WTC11 (cell line): ENCODE results near the gene GOT2. TPM values are rescaled to one million over a fixed set of nuclear protein-coding genes. Genes with fewer than 3 reads are reported as not detected.

Experiments
- ATAC-seq: fragments of 200-7000 bp; cut with Tn5 transposase; 2 replicates; pipeline ENCODE4 v1.10.0; 2021; ENCODE audit warnings: mild to moderate bottlenecking, moderate library complexity
- CTCF ChIA-PET: fragments of 300-600 bp; sonication (Branson Sonifier 250); formaldehyde crosslinking; loops from one replicate; lab custom pipeline; 2021; ENCODE audit warnings: antibody characterized with exemption; lab: Charles Lee
- POLR2A ChIA-PET: fragments of 350-600 bp; sonication (Branson Sonifier 250); formaldehyde crosslinking; loops from one replicate; lab custom pipeline; 2021; ENCODE audit warnings: antibody characterized with exemption; lab: Charles Lee
- DNase-seq: peaks from one replicate; pipeline ENCODE4 v3.0.0; 2021; ENCODE audit warnings: low spot score
- H3K27ac Mint-ChIP-seq: 2 replicates; pipeline ENCODE4 v1.8.0; 2021; ENCODE audit warnings: mixed read lengths
- H3K27me3 Mint-ChIP-seq: 2 replicates; pipeline ENCODE4 v1.8.0; 2021; ENCODE audit warnings: low read depth, mild to moderate bottlenecking, moderate library complexity, mixed read lengths
- H3K36me3 Mint-ChIP-seq: 2 replicates; pipeline ENCODE4 v1.8.0; 2021; ENCODE audit warnings: mixed read lengths
- H3K4me1 Mint-ChIP-seq: 2 replicates; pipeline ENCODE4 v1.8.0; 2022; ENCODE audit warnings: mixed read lengths
- H3K4me3 Mint-ChIP-seq: 2 replicates; pipeline ENCODE4 v1.8.0; 2021; ENCODE audit warnings: mild to moderate bottlenecking, moderate library complexity, mixed read lengths
- H3K9me3 Mint-ChIP-seq: 2 replicates; pipeline ENCODE4 v1.8.0; 2021; ENCODE audit warnings: mixed read lengths
- CBFB ChIP-seq: sonication (generic); formaldehyde crosslinking; IDR thresholded peaks from 2 replicates; pipeline ENCODE4 v1.8.1; 2022; ENCODE audit warnings: mild to moderate bottlenecking, low read depth, missing genetic modification reagents
- GRHL2 ChIP-seq: fragments of 250-450 bp; sonication (Bioruptor Pico); IDR thresholded peaks from 2 replicates; pipeline ENCODE4 v1.8.0; 2022; ENCODE audit warnings: mild to moderate bottlenecking, moderate library complexity; ENCODE audit not compliant: insufficient replicate concordance, severe bottlenecking
- KAT7 ChIP-seq: sonication (generic); formaldehyde crosslinking; IDR thresholded peaks from 2 replicates; pipeline ENCODE4 v1.8.1; 2023; ENCODE audit warnings: missing genetic modification reagents, mild to moderate bottlenecking, borderline replicate concordance
- RORB ChIP-seq: fragments of 250-450 bp; sonication (Bioruptor Pico); IDR thresholded peaks from 2 replicates; pipeline ENCODE4 v1.9.0; 2021; ENCODE audit warnings: mild to moderate bottlenecking
- SP1 ChIP-seq: sonication (generic); formaldehyde crosslinking; conservative IDR thresholded peaks from 2 replicates; pipeline ENCODE4 v1.8.1; 2022; ENCODE audit warnings: missing genetic modification reagents
- TP53 ChIP-seq: sonication (generic); formaldehyde crosslinking; IDR thresholded peaks from 2 replicates; pipeline ENCODE4 v1.8.1; 2023; ENCODE audit warnings: mild to moderate bottlenecking, missing genetic modification reagents
- ZNF671 ChIP-seq: fragments of 250-450 bp; sonication (Bioruptor Pico); IDR thresholded peaks from 2 replicates; pipeline ENCODE4 v1.8.0; 2021; ENCODE audit warnings: mild to moderate bottlenecking
- total RNA-seq: library from RNA; stranded (reverse); gene quantifications from 3 replicates; pipeline ENCODE4 v1.2.3, GENCODE V29; 2021
- TF ChIP-seq, protein P1 (sequence below): fragments of 250-450 bp; sonication (Bioruptor Pico); IDR thresholded peaks from 2 replicates; pipeline ENCODE4 v1.9.0; 2021; ENCODE audit warnings: moderate library complexity, mild to moderate bottlenecking, inconsistent platforms, borderline replicate concordance
- TF ChIP-seq, protein P2 (sequence below): sonication (generic); formaldehyde crosslinking; IDR thresholded peaks from 2 replicates; pipeline ENCODE4 v1.8.0; 2022; ENCODE audit warnings: mild to moderate bottlenecking, missing genetic modification reagents
- TF ChIP-seq, protein P3 (sequence below): fragments of 250-450 bp; sonication (Bioruptor Pico); IDR thresholded peaks from 2 replicates; pipeline ENCODE4 v1.9.0; 2021; ENCODE audit warnings: mild to moderate bottlenecking
- TF ChIP-seq, protein P4 (sequence below): sonication (generic); formaldehyde crosslinking; IDR thresholded peaks from 2 replicates; pipeline ENCODE4 v1.8.1; 2023; ENCODE audit warnings: mild to moderate bottlenecking, missing genetic modification reagents, moderate library complexity
- TF ChIP-seq, protein P5 (sequence below): sonication (generic); formaldehyde crosslinking; IDR thresholded peaks from 2 replicates; pipeline ENCODE4 v1.8.0; 2022; ENCODE audit warnings: missing genetic modification reagents
- TF ChIP-seq, protein P6 (sequence below): fragments of 250-450 bp; sonication (Bioruptor Pico); conservative IDR thresholded peaks from 2 replicates; pipeline ENCODE4 v1.9.0; 2021; ENCODE audit warnings: mild to moderate bottlenecking
- TF ChIP-seq, protein P7 (sequence below): sonication (generic); formaldehyde crosslinking; IDR thresholded peaks from 2 replicates; pipeline ENCODE4 v1.8.1; 2022; ENCODE audit warnings: low read depth, mild to moderate bottlenecking, moderate library complexity, missing genetic modification reagents, borderline replicate concordance
- TF ChIP-seq, protein P8 (sequence below): fragments of 200-600 bp; IDR thresholded peaks from 2 replicates; pipeline ENCODE4 v1.8.0; 2022; ENCODE audit warnings: antibody characterized with exemption
- TF ChIP-seq, protein P9 (sequence below): fragments of 250-450 bp; sonication (Bioruptor Pico); IDR thresholded peaks from 2 replicates; pipeline ENCODE4 v1.9.0; 2021; ENCODE audit warnings: mild to moderate bottlenecking

Gene GOT2
- total RNA-seq, 1 experiment from 2014 or later, result 192 TPM

DNA sequence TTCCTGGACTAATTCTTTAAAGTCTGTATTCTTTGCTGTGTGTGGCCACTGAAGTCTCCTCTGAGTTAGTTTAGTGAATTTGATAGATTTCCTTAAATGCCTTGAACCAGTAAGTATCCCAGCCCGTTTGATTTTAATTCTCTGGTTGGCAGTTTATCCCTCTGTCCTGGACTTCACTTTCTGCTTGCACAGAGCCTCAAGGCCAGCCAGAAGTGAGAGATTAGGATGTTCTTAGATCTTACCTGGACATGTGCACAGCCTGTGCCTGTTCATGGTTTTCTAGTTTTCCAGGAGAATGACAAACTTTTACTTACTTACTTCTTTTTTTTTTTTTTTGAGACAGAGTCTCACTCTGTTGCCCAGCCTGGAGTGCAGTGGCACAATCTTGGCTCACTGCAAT lies 38.7 kb downstream of the GOT2 start (continued):
- TF ChIP-seq GRHL2 (no peak), ZNF671 (CRISPR knock-in tag) (no peak)
- TF ChIP-seq, protein P1, sequence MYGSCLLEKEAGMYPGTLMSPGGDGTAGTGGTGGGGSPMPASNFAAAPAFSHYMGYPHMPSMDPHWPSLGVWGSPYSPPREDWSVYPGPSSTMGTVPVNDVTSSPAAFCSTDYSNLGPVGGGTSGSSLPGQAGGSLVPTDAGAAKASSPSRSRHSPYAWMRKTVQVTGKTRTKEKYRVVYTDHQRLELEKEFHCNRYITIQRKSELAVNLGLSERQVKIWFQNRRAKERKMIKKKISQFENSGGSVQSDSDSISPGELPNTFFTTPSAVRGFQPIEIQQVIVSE, result no peak
- TF ChIP-seq, protein P2, sequence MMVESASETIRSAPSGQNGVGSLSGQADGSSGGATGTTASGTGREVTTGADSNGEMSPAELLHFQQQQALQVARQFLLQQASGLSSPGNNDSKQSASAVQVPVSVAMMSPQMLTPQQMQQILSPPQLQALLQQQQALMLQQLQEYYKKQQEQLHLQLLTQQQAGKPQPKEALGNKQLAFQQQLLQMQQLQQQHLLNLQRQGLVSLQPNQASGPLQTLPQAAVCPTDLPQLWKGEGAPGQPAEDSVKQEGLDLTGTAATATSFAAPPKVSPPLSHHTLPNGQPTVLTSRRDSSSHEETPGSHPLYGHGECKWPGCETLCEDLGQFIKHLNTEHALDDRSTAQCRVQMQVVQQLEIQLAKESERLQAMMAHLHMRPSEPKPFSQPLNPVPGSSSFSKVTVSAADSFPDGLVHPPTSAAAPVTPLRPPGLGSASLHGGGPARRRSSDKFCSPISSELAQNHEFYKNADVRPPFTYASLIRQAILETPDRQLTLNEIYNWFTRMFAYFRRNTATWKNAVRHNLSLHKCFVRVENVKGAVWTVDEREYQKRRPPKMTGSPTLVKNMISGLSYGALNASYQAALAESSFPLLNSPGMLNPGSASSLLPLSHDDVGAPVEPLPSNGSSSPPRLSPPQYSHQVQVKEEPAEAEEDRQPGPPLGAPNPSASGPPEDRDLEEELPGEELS (CRISPR knock-in tag), result no peak
- TF ChIP-seq, protein P3, sequence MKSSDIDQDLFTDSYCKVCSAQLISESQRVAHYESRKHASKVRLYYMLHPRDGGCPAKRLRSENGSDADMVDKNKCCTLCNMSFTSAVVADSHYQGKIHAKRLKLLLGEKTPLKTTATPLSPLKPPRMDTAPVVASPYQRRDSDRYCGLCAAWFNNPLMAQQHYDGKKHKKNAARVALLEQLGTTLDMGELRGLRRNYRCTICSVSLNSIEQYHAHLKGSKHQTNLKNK (CRISPR knock-in tag), result no peak
- TF ChIP-seq, protein P4, sequence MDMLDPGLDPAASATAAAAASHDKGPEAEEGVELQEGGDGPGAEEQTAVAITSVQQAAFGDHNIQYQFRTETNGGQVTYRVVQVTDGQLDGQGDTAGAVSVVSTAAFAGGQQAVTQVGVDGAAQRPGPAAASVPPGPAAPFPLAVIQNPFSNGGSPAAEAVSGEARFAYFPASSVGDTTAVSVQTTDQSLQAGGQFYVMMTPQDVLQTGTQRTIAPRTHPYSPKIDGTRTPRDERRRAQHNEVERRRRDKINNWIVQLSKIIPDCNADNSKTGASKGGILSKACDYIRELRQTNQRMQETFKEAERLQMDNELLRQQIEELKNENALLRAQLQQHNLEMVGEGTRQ (CRISPR knock-in tag), result no peak
- TF ChIP-seq, protein P5, sequence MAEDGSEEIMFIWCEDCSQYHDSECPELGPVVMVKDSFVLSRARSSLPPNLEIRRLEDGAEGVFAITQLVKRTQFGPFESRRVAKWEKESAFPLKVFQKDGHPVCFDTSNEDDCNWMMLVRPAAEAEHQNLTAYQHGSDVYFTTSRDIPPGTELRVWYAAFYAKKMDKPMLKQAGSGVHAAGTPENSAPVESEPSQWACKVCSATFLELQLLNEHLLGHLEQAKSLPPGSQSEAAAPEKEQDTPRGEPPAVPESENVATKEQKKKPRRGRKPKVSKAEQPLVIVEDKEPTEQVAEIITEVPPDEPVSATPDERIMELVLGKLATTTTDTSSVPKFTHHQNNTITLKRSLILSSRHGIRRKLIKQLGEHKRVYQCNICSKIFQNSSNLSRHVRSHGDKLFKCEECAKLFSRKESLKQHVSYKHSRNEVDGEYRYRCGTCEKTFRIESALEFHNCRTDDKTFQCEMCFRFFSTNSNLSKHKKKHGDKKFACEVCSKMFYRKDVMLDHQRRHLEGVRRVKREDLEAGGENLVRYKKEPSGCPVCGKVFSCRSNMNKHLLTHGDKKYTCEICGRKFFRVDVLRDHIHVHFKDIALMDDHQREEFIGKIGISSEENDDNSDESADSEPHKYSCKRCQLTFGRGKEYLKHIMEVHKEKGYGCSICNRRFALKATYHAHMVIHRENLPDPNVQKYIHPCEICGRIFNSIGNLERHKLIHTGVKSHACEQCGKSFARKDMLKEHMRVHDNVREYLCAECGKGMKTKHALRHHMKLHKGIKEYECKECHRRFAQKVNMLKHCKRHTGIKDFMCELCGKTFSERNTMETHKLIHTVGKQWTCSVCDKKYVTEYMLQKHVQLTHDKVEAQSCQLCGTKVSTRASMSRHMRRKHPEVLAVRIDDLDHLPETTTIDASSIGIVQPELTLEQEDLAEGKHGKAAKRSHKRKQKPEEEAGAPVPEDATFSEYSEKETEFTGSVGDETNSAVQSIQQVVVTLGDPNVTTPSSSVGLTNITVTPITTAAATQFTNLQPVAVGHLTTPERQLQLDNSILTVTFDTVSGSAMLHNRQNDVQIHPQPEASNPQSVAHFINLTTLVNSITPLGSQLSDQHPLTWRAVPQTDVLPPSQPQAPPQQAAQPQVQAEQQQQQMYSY, result no peak

DNA sequence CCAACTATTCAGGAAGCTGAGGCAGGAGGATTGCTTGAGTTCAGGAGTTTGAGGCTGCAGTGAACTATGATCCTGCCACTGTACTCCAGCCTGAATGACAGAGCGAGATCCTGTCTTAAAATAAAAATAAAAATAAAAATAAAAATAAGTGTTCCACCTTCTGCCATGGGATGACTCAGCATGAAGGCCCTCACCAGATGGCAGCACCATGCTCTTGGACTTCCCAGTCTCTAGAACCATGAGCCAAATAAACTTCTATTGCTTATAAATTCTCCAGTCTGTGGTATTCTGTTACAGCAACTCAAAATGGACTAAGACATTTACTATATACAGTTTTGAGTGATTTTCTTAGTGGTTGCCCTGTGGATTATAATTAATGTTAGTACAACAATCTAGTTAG lies 41.7 kb downstream of the GOT2 start:
- Mint-ChIP-seq H3K36me3 (peaks cover 8% of the 10 kb centered on the region), H3K9me3 (peaks cover 30% of the 10 kb centered on the region), H3K4me3 (no peak overlapping the region), H3K27me3 (peaks cover 8% of the 10 kb centered on the region; the same call in 1 of the 2 replicates), H3K27ac (no peak overlapping the region), H3K4me1 (no peaks in the 10 kb centered on the region)
- ChIA-PET POLR2A (no interaction called here), CTCF (no interaction called here)
- ATAC-seq (no peak), DNase-seq (no peak)
- TF ChIP-seq, protein P5, result no peak
- TF ChIP-seq, protein P6, sequence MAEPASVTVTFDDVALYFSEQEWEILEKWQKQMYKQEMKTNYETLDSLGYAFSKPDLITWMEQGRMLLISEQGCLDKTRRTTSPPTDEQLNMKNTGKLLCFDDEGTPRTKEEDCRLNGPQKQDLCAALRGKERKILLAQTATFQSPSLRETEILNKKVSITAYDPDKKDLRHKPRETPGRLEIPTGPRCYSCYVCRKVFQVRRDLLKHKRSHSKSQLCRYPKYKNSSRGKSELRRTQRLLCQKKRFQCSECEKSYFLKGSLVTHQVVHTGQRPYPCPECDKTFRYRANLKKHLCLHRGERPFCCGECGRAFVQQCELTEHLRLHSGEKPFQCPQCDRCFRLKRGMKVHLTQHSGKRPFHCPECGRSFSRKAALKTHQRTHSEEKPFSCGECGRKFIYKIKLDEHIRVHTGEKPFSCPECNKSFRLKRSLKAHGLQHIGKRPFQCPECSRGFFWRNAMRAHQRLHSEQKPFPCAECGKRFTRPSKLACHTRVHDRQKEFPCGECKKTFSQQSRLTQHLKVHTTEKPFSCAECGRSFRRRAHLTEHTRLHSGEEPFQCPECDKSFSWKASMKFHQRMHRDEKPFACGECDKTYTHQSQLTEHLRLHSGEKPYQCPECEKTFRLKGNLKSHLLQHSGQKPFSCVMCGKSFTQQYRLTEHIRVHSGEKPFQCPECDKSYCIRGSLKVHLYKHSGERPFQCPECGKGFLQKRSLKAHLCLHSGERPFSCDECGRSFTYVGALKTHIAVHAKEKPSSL (CRISPR knock-in tag), result no peak
- TF ChIP-seq, protein P7, sequence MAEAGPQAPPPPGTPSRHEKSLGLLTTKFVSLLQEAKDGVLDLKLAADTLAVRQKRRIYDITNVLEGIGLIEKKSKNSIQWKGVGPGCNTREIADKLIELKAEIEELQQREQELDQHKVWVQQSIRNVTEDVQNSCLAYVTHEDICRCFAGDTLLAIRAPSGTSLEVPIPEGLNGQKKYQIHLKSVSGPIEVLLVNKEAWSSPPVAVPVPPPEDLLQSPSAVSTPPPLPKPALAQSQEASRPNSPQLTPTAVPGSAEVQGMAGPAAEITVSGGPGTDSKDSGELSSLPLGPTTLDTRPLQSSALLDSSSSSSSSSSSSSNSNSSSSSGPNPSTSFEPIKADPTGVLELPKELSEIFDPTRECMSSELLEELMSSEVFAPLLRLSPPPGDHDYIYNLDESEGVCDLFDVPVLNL (CRISPR knock-in tag), result no peak
- TF ChIP-seq RORB, result no peak
- no peak for TF ChIP-seq TP53 (CRISPR knock-in tag)
- TF ChIP-seq SP1 (CRISPR knock-in tag), result no peak
- TF ChIP-seq, protein P8, sequence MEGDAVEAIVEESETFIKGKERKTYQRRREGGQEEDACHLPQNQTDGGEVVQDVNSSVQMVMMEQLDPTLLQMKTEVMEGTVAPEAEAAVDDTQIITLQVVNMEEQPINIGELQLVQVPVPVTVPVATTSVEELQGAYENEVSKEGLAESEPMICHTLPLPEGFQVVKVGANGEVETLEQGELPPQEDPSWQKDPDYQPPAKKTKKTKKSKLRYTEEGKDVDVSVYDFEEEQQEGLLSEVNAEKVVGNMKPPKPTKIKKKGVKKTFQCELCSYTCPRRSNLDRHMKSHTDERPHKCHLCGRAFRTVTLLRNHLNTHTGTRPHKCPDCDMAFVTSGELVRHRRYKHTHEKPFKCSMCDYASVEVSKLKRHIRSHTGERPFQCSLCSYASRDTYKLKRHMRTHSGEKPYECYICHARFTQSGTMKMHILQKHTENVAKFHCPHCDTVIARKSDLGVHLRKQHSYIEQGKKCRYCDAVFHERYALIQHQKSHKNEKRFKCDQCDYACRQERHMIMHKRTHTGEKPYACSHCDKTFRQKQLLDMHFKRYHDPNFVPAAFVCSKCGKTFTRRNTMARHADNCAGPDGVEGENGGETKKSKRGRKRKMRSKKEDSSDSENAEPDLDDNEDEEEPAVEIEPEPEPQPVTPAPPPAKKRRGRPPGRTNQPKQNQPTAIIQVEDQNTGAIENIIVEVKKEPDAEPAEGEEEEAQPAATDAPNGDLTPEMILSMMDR, result no peak
- TF ChIP-seq CBFB (CRISPR knock-in tag), result no peak
- TF ChIP-seq, protein P9, sequence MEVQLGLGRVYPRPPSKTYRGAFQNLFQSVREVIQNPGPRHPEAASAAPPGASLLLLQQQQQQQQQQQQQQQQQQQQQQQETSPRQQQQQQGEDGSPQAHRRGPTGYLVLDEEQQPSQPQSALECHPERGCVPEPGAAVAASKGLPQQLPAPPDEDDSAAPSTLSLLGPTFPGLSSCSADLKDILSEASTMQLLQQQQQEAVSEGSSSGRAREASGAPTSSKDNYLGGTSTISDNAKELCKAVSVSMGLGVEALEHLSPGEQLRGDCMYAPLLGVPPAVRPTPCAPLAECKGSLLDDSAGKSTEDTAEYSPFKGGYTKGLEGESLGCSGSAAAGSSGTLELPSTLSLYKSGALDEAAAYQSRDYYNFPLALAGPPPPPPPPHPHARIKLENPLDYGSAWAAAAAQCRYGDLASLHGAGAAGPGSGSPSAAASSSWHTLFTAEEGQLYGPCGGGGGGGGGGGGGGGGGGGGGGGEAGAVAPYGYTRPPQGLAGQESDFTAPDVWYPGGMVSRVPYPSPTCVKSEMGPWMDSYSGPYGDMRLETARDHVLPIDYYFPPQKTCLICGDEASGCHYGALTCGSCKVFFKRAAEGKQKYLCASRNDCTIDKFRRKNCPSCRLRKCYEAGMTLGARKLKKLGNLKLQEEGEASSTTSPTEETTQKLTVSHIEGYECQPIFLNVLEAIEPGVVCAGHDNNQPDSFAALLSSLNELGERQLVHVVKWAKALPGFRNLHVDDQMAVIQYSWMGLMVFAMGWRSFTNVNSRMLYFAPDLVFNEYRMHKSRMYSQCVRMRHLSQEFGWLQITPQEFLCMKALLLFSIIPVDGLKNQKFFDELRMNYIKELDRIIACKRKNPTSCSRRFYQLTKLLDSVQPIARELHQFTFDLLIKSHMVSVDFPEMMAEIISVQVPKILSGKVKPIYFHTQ, result no peak
- no peak for TF ChIP-seq KAT7
